Hepatocyte (in vitro differentiated cells): Measurements from ENCODE around the gene MYRIP. TPM values are rescaled to one million over a fixed set of nuclear protein-coding genes. Genes with fewer than 3 reads are reported as not detected.

Source experiments
- DNase-seq: peaks from one replicate; pipeline ENCODE4 v3.0.0-alpha.2; 2016; ENCODE audit warnings: low spot score
- H2AFZ ChIP-seq: fragments of 200-600 bp; sonication (generic); 2 replicates; pipeline ENCODE4 v1.6.0; 2016; ENCODE audit warnings: antibody characterized with exemption, mild to moderate bottlenecking
- H3K27ac ChIP-seq: fragments of 200-600 bp; sonication (generic); 2 replicates; pipeline ENCODE4 v1.5.1; 2016; ENCODE audit warnings: mild to moderate bottlenecking
- H3K27me3 ChIP-seq: fragments of 200-600 bp; sonication (generic); 2 replicates; pipeline ENCODE4 v1.6.1; 2016
- H3K36me3 ChIP-seq: fragments of 200-600 bp; sonication (generic); replicated peaks from 2 replicates; pipeline ENCODE4 v1.5.1; 2016; ENCODE audit warnings: low read depth; ENCODE audit not compliant: insufficient read depth
- H3K4me1 ChIP-seq: fragments of 200-600 bp; sonication (generic); 2 replicates; pipeline ENCODE4 v1.5.1; 2016; ENCODE audit warnings: mild to moderate bottlenecking, moderate library complexity; ENCODE audit not compliant: insufficient read depth
- H3K4me2 ChIP-seq: fragments of 200-600 bp; sonication (generic); 2 replicates; pipeline ENCODE4 v1.6.0; 2016
- H3K4me3 ChIP-seq: fragments of 200-600 bp; sonication (generic); 2 replicates; pipeline ENCODE4 v1.5.1; 2016; ENCODE audit warnings: mild to moderate bottlenecking
- H3K79me2 ChIP-seq: fragments of 200-600 bp; sonication (generic); 2 replicates; pipeline ENCODE4 v1.6.0; 2017; ENCODE audit warnings: mild to moderate bottlenecking
- H3K9me2 ChIP-seq: fragments of 200-600 bp; sonication (generic); replicated peaks from 2 replicates; pipeline ENCODE4 v1.6.0; 2017; ENCODE audit warnings: mild to moderate bottlenecking; ENCODE audit not compliant: insufficient read depth
- H3K9me3 ChIP-seq: fragments of 200-600 bp; sonication (generic); 2 replicates; pipeline ENCODE4 v1.5.1; 2016; ENCODE audit warnings: low read depth, mild to moderate bottlenecking
- H4K20me1 ChIP-seq: fragments of 200-600 bp; sonication (generic); 2 replicates; pipeline ENCODE4 v1.6.0; 2016; ENCODE audit warnings: mild to moderate bottlenecking; ENCODE audit not compliant: insufficient read depth, poor library complexity, severe bottlenecking
- CTCF ChIP-seq: fragments of 200-600 bp; sonication (generic); IDR thresholded peaks from 2 replicates; pipeline ENCODE4 v1.5.1; 2016; ENCODE audit warnings: antibody characterized with exemption, mild to moderate bottlenecking; ENCODE audit not compliant: poor library complexity
- EZH2 ChIP-seq: fragments of 200-600 bp; sonication (generic); IDR thresholded peaks from 2 replicates; pipeline ENCODE4 v1.6.1; 2016; ENCODE audit warnings: antibody characterized with exemption, mild to moderate bottlenecking, borderline replicate concordance
- EZH2phosphoT487 ChIP-seq: fragments of 200-600 bp; sonication (generic); IDR thresholded peaks from one replicate; pipeline ENCODE4 v1.6.1; 2018; ENCODE audit warnings: antibody characterized with exemption, mild to moderate bottlenecking, low read depth, moderate library complexity; ENCODE audit not compliant: unreplicated experiment, severe bottlenecking
- WGBS: methylation state at CpG from one replicate; pipeline ENCODE4 v1.1.6; 2016; ENCODE audit warnings: low lambda C conversion rate; ENCODE audit errors: missing lambda C conversion rate; 5-methylcytosine and 5-hydroxymethylcytosine counted together
- polyA plus RNA-seq: library from polyadenylated mRNA; unstranded; fragments of >200 nt; fragmentation: Nextera tagmentation; extraction: Ambion mirVana; gene quantifications from 2 replicates; pipeline ENCODE4 v1.2.1, GENCODE V29; 2016
- total RNA-seq: library from RNA; depleted of rRNA; stranded (reverse); fragments of >200 nt; gene quantifications from 2 replicates; pipeline ENCODE4 v1.2.3, GENCODE V29; 2014

The MYRIP gene
- total and polyA plus RNA-seq, 2 experiments from 2014 or later = 0.57 TPM; not detected in 1

GRCh38 chr3:40019376-40019775 is 210.0 kb downstream of the MYRIP start:
- DNase-seq = no peak
- H3K4me1 ChIP-seq = no peaks in the 10 kb centered on the region
- no peak overlapping the region for H2AFZ ChIP-seq
- H3K36me3 ChIP-seq = no peaks in the 10 kb centered on the region
- no peak overlapping the region for H3K4me2 ChIP-seq
- H3K9me2 ChIP-seq = no peaks in the 10 kb centered on the region
- H3K27ac ChIP-seq = no peak overlapping the region
- WGBS = 73% methylated on average over 3 of the region's 3 CpGs
- H3K27me3 ChIP-seq = peaks cover 3% of the 10 kb centered on the region
- TF ChIP-seq CTCF (no peak), EZH2phosphoT487 (no peak), EZH2 (no peak)
- H3K79me2 ChIP-seq = no peaks in the 10 kb centered on the region
- H3K9me3 ChIP-seq = no peaks in the 10 kb centered on the region
- H4K20me1 ChIP-seq = no peaks in the 10 kb centered on the region
- H3K4me3 ChIP-seq = no peak overlapping the region

GRCh38 chr3:40020689-40021088 is 211.3 kb downstream of the MYRIP start:
- no peak for DNase-seq
- no peaks in the 10 kb centered on the region for H3K4me1 ChIP-seq
- H3K4me2 ChIP-seq = no peak overlapping the region
- no peaks in the 10 kb centered on the region for H3K36me3 ChIP-seq
- no peak overlapping the region for H2AFZ ChIP-seq
- H3K4me3 ChIP-seq = no peak overlapping the region
- H4K20me1 ChIP-seq = no peaks in the 10 kb centered on the region
- TF ChIP-seq CTCF (no peak), EZH2phosphoT487 (no peak), EZH2 (no peak)
- H3K9me2 ChIP-seq = no peaks in the 10 kb centered on the region
- H3K9me3 ChIP-seq = no peaks in the 10 kb centered on the region
- H3K79me2 ChIP-seq = no peaks in the 10 kb centered on the region
- no peak overlapping the region for H3K27ac ChIP-seq
- 74% methylated on average over 2 of the region's 2 CpGs for WGBS
- peaks cover 3% of the 10 kb centered on the region for H3K27me3 ChIP-seq

- Histone ChIP-seq H4K20me1 (no peaks in the 10 kb centered on the region), H3K9me3 (no peaks in the 10 kb centered on the region), H3K27ac (no peak overlapping the region), H2AFZ (no peak overlapping the region), H3K4me2 (no peak overlapping the region), H3K36me3 (no peaks in the 10 kb centered on the region), H3K4me3 (no peak overlapping the region), H3K79me2 (no peaks in the 10 kb centered on the region), H3K27me3 (peaks cover 3% of the 10 kb centered on the region), H3K4me1 (no peaks in the 10 kb centered on the region), H3K9me2 (no peaks in the 10 kb centered on the region)
- DNase-seq = no peak
- WGBS = 67% methylated on average over 1 of the region's 1 CpG
- TF ChIP-seq EZH2phosphoT487 = no peak
- TF ChIP-seq EZH2 = no peak
- TF ChIP-seq CTCF = no peak
Measured at GRCh38 chr3:40021338-40021737, 211.9 kb downstream of the MYRIP start.

- Histone ChIP-seq H3K27me3 (no peaks in the 10 kb centered on the region), H3K27ac (no peak overlapping the region), H4K20me1 (no peaks in the 10 kb centered on the region), H3K79me2 (no peaks in the 10 kb centered on the region), H2AFZ (no peak overlapping the region), H3K9me2 (no peaks in the 10 kb centered on the region), H3K9me3 (no peaks in the 10 kb centered on the region), H3K4me2 (no peak overlapping the region), H3K4me1 (no peaks in the 10 kb centered on the region), H3K36me3 (no peaks in the 10 kb centered on the region), H3K4me3 (no peak overlapping the region)
- WGBS = 77% methylated on average over 4 of the region's 4 CpGs
- DNase-seq = no peak
- no peak for TF ChIP-seq CTCF
- TF ChIP-seq EZH2 = no peak
- no peak for TF ChIP-seq EZH2phosphoT487
Measured at GRCh38 chr3:40022297-40022827, 213.0 kb downstream of the MYRIP start.
